Ureter (tissue), 1 donor: ENCODE data around the gene GLRA3. TPM values are rescaled to one million over a fixed set of nuclear protein-coding genes. Genes with fewer than 3 reads are reported as not detected.
"Not testable (repeated sequence)": the region's sequence is repeated elsewhere in the genome, so short reads cannot be mapped to it uniquely, and the experiment has no call there.

Experiments used
- DNase-seq: peaks from one replicate; pipeline ENCODE4 v3.0.0-alpha.2; 2020; ENCODE audit warnings: low spot score
- total RNA-seq: library from RNA; stranded (reverse); gene quantifications from one replicate; pipeline ENCODE4 v1.2.4, GENCODE V29; 2023
- donor health status: DM: yes; HTN: yes; CAD: no.

Gene GLRA3
- total RNA-seq, 1 donor from 2014 or later: not detected

DNA sequence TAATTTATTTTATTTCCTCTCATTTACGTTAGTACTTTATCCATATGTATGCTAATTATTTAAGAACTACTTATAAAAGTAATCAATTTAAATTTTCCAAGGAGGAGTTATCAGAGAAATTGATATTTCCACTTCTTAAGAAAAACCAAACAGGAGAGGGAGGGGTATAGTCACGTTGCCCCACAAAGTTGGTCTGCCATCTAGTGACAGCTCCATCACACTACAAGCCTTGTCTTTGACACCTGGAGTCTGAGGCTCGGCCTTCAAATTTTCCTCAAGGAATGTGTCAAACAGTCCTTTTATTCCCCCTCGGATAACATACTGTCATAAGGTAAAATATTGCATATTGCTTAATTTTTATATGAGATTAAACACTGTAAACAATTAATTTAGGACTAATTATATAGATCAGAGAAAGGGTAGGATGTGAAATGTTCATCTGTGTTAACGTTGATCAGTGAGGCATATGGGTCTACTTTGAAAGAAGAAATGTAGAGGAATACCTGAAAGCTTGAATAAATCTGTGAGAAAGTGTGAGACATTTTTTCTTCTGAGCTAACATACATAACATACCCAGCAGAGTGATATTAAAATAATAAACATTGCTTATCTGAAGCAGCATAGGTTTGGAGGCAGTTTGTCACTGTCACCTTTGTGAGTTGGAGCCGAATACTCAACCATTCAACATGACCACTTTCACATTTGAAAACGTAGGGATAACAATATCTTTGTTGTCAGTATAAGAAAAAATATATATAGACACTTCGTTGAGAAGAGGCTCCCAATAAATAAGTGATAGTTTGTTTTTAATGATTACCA lies 114.4 kb downstream of the GLRA3 start:
- DNase-seq: no peak

DNA sequence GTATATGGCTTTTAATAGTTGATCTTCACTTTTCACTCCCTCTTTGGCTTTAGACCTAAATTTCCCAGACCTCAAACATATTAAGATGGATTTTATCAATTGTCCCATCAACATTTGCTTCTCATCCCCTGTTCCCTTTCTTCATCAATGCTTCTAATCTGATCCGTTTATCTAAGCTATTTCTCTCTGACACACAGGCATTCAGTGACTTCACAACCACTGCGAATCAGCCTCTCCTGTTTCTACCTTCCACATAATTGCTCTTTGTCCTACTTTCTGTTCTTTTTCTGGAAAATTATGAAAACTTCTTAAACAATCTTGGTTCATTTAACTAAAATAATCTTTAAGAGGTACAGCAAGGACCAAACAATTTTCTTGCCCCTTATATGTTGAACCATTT lies 115.2 kb downstream of the GLRA3 start:
- DNase-seq: no peak

DNA sequence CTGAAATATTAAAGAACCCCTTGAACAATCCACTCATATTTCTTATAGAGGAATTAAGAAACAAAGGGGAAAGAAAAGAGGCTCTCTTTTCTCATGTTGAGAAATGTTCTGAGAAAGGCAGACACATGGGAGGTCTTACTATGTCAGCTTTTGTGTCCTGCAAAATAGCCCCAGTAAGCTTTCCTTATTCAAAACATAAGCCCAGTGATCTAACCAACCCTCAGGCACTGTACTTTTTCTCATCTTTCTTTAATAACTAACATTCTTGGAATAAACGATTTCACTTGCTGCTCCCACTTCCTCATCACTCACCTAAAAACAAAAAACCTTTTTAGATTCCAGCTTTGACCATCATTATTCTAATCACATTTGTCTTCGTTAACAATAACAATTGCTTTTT lies 115.9 kb downstream of the GLRA3 start:
- DNase-seq: no peak

DNA sequence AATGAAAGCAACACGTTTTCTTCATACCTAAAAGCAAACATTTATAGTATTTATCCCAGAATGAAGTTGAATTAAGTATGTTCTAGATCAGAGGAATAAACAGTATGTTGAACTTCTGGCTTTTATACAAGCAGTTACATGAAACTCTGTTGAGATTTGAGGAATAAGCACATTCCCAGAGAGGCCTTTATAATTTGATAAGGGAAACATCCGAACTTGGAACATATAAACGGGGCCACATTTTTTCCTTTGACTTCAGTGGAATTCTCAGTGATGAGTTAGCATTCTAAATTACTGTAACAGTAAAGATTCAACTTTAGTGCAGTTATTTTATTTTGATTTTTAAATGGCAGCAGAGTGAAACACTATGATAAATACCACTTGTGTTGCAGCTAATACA lies 119.5 kb downstream of the GLRA3 start:
- no peak for DNase-seq

DNA sequence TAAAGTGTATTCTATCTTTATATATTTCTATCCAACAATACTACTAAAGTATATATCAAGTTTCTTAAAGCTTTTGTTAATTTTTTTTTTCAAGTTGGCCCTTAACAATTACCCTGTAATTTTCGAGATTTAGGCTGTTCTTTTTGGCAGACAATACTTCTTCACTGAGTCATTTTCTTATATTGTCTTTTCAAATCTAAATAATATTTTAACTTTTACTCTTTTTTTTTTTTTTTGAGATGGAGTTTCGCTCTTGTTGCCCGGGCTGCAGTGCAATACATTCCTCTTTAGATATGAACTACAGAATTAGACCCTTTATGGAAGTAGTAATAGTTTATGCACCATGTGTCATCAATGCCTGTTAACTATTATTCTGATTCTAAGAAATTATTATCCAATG lies 120.7 kb downstream of the GLRA3 start:
- DNase-seq: no peak

DNA sequence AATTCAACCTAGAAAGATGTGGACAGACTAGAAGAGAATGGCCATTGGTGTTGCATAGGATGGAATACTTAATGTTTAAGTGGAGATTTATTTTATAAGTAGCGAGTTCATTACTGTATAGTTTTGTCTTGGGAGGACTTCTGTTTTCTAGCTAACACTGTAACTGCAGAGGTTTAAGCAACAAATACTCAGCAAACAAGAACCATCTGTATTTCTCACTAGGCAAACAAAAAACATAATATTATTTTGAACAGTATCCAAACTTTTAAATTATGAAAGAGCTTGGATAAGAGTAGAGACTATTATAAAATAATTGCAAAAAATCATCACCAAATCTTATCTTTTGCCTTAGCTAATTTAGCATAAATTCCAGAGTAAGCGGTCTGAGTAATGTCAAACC lies 121.1 kb downstream of the GLRA3 start:
- no peak for DNase-seq

DNA sequence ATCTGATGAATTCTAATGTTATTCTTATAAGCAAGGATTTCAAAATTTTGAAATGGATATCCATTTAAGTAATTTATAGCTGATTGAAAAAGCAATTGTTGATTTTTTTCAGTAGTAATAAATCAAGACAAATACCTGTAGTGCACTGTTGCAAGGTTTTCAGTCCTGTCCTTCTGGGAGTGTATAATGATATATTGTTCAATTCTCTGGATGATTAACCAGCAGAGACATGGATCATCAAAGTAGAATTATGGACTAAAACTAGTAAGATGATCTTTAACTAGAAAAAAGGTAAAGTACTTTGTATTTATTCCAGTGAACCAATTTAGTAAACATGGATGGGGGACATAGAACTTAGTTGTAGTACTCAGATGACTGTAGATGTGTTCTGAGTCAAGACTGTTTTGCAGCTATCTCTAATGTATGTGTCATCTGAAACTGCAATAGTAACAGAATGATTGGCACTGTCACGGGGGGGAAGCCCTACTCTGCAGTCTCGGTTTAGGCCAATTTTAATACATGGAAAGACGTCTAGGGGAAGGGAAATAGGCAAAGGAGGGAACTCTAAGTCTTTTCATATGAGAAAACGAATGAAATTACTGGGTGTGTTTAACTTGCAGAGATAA lies 121.9 kb downstream of the GLRA3 start:
- no peak for DNase-seq

DNA sequence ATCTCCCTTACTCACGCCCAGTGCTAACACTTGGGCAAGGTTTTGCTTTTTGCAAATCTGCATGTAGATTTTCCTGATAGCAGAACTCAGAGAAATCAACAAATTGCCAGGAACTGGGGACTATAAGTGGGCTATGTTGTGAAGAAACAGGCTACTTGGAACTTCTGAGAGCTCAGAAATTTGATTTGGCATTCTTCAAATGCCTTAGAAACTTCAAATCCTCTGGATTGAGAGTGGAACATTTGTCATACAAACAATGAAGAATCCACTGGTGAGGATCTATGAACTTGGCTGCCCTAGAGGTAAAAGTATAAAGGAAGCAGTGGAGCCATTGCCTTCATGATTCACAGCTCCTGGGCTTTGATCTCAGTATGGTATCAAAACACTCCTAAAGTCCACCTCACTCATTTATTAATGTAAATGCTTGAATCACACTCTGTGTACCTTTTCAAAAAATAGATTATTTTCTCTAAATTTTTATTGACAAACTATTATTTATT lies 126.0 kb downstream of the GLRA3 start:
- no peak for DNase-seq

DNA sequence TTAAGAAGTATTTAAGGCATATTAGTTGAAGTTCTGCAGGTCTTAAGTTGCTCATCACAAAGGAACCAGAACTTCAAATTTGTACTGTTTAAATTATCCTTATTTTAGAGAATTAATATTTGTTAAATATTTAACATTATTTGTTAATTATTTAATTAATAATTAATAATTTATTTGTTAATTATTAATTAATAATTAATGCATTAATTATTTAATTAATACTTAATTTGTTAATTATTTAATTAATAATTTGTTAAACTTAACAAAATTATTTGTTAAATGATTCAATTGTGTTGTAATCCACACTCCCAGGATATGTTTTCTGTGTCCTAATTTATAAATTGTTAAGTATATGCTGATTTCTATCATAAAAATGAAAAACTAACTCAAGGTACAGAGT lies 129.4 kb downstream of the GLRA3 start:
- DNase-seq: no peak

DNA sequence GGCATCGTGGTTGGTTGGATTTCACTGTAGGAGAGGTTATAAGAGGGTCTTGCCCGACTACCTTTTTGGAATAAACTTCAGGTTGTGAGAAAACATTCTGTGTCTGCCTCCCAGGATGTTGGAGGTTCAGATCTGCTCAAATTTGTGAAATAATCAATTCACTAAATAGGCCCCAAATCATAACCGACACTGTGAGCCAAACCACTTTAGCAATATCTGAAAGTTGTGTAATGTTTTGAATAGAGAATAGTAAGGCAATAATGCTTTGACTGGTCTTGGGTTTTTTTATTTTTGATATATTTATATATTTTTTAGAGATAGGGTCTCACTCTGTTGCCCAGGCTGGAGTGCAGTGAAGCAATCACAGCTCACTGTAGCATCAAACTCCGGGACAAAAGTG lies 131.2 kb downstream of the GLRA3 start:
- DNase-seq: no peak

DNA sequence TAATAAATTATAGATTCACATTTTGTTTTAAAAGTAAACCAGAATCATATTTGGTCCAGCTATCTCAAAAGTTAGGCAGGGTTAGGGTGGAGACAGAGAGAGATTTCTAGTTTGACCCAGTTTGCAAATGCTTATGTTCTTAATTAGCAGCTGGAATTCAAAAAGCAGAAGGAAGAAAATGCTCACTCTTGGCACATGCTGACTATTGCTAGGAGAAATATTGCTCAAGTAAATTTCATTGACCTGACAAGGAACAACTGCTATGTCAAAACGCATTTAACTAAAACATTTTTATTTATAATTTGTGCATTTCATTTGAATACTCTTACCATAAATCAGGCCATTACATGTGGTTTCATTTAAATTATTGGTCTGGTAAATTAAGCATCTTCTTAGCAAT lies 131.8 kb downstream of the GLRA3 start:
- no peak for DNase-seq

DNA sequence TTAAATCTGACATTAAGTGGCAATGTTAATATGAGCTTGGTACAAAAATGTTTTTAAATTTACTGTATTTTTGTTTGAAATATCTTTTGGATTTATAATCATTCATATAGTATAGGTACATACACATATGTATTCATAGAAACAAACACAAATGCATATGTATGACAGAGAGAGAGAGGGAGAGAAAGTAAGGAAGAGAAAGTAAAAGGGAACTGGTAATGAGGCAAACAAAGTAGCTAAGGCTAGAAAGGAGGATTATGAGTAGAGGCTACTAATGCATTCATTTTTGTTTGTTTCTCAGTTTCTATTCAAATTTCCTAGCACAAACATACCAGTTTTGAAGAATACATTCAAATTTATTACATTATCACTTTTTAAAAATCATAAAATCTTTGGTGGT lies 132.4 kb downstream of the GLRA3 start:
- DNase-seq: no peak

DNA sequence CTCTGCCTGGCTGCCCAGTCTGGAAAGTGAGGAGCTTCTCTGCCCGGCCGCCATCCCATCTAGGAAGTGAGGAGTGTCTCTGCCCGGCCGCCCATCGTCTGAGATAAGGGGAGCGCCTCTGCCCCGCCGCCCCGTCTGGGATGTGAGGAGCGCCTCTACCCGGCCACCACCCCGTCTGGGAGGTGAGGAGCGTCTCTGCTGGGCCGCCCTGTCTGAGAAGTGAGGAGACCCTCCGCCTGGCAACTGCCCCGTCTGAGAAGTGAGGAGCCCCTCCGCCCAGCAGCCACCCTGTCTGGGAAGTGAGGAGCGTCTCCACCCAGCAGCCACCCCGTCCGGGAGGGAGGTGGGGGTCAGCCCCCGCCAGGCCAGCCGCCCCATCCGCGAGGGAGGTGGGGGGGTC lies 137.2 kb downstream of the GLRA3 start:
- DNase-seq: not testable (repeated sequence)

DNA sequence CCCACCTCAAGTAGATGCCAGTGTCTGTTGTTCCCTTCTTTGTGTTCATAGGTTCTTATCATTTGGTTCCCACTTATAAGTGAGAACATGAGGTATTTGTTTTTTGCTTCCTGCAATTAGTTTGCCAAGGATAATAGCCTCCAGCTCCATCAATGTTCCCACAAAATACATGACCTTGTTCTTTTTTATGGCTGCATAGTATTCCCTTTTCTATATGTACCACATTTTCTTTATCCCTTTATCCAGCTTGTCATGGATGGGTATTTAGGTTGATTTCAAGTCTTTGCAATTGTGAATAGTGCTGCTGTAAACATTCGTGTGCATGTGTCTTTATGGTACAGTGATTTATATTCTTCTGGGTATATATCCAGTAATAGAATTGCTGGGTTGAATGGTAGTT lies 138.4 kb downstream of the GLRA3 start:
- DNase-seq: no peak

DNA sequence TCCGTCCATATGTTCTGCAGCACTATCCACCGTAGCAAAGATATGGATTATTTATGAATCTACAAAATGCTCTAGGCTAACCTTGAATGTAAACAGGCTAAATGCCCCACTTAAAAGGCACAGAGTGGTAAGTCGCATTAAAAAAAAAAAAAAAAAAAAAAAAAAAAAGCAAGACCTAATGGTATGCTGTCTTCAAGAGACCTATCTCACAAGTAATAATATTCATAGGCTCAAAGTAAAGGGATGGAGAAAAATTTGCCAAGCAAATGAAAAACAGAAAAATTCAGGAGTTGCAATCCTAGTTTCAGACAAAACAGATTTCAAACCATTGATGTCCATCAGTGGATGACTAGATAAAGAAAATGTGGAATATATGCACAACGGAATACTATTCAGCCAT lies 139.4 kb downstream of the GLRA3 start:
- DNase-seq: no peak

DNA sequence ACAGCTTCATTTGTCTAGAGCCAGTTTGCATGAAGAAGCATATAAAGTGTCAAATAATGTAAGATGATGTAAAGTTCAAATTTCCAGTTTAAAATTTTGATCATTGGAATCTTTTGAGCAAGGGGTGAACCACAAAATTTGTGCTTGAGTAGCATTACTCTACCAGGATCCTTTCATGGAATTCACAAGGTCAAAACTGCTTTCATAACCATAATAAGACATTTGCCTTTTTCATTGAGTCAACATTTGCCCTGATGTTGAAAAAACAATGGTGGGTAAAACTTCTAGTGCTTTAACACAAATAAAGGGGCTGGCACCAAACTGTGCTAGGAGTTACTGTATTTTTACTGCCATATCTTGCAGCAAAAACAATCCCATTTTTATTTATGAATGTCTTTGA lies 142.2 kb downstream of the GLRA3 start:
- DNase-seq: no peak

DNA sequence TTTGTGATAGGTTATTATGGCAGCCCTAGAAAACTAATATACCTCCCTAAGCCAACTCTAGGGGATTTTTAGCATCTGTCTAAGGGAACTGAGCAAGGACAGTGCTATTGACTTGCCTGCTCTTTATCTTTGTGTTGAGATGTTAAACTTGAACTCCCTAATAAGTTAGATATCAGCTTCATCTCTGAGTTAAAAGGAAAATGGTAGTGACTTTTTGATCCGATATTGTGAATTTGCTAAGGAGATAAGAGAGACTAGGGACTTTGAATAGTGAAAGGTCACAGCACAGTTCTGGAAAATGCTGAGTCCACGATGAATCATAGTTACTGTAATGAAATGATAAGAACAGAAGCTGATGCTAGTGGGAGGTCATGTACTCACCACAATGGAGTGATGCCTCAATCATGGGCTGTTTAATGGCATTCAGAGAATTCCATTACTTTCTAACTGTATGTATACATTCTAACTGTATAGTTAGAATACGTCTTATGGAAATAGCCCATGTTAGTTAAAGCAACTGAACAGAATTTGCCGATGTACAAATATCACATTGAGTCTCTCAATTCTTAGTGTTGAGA lies 147.2 kb downstream of the GLRA3 start:
- DNase-seq: no peak

DNA sequence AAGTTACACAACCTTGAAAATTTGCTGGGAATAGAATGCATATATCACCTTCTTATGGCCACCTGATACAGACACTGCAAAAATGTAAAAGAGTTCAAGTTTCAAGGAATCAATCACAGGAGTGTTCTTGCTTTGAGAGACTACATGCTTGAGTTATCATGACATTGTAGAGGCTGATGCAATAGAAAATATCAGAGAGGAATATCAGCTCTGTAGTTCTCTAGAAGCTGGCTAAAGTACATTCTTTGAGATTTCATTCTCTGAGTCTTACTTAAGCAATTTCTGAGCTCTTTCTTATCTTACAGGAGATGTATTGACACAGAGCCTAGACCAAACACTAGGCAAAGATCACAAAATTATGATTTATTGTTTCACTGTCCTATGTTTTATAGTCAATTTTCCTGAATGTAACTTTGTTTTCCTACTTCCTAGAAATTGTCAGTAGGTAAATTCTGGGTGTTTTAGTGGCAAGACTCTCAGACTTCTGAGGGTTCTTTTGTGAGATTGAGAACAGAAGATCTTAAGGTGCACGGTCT lies 154.7 kb downstream of the GLRA3 start:
- DNase-seq: no peak

DNA sequence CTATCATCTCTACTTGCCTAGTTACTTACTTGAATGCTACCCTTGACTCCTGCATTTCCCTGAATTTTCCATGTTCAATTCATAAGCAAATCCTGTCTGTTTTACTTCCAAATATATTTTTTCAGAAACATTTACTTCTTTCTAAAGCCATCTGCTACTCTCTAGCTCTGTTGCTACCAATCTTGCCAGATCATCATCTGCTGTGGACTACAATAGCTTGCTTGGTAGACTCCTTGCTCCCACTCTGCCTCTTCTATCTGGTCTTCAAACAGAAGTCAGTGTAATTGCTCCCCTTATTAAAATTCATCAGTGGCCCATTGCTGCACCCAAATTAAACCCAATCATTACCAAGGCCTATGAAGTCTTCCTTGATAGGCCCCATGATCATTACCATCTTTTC lies 155.2 kb downstream of the GLRA3 start:
- DNase-seq: no peak

DNA sequence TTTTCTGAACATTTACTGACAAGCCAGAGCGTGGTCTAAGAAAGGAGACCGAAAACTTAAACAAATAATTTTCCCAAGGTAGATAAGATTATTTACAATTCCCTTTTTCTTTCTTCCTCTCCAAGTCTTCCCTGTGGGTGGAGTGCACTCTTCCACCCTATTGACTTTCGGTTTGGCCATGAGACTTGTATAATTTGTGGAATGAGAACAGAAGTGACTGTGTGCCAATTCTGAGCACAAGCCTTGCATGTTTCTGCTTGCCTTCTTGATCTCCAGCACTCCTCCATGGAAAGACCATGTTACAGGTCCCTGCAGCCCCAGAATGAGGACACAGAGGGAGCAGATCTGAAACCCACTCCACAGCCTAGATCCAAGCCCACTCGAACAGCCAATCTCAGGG lies 156.8 kb downstream of the GLRA3 start:
- no peak for DNase-seq

DNA sequence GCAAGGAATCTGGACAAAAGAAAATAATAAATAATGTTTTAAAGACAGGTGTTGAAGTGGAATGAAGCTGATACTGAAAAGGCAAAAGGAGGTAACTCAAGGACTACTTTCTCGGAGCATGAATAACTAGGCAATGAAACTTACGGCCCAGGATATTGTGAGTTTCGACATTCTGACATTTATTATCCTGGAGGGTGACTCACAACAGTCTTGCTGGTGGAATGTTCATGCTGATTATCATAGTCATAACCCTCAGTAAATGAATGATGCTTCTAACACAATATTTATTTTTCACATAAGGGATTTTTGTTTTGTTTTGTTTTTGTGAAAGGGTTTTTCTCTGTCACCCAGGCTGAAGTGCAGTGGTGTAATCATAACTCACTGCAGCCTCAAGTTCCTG lies 159.8 kb downstream of the GLRA3 start:
- DNase-seq: no peak

DNA sequence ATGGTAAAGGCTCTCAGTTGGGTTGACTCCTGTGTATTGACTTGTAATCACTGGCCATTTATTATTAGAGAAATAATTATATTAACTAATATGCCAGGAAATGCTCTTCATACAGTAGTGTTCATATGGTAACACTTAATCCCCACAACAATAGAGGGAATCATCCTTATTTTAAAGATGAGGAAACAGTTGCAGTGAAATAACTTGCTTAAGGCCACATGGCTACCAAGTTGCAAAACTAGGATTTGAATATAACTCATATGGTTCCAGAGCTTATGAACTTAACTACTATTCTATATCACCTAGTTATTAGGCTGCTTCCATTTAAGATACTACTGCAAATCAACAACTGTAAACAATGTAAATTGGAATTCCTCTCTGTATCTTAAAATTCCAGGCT lies 163.2 kb downstream of the GLRA3 start:
- no peak for DNase-seq

DNA sequence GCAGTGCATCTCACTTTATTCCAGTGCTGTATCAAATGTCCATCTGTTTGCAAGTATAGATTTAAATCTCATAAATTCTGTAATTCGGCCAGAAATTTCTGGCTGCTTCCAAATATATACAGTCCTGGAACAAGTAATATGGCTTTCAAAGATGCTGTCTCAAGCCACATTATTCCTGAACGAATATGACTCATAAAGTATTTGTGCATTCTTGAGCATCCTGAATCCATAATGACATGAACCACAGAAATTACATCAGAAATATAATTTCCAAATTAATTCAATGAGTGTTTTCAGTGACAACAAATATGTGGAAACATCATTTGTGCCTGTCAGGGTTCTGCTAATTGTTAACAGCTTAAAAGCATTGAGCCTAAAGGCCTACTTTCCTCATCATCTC lies 165.8 kb downstream of the GLRA3 start:
- DNase-seq: no peak
